HCT116 (cell line): ENCODE data around the gene IL18RAP. TPM values are rescaled to one million over a fixed set of nuclear protein-coding genes. Genes with fewer than 3 reads are reported as not detected.

Experiments
- ATAC-seq: fragments of 200-7000 bp; cut with Tn5 transposase; 2 replicates; pipeline ENCODE4 v1.9.1; 2020; ENCODE audit warnings: mild to moderate bottlenecking, moderate library complexity
- BruUV-seq: library from RNA; stranded (reverse); fragments of 400-500 nt; replicated peaks from 2 replicates; lab custom pipeline; 2021; lab: Mats Ljungman, UMichigan
- CTCF ChIA-PET: fragments of 300-600 bp; sonication (Branson Sonifier 250); formaldehyde crosslinking; loops from one replicate; lab custom pipeline; 2021; ENCODE audit warnings: antibody characterized with exemption; lab: Charles Lee
- POLR2A ChIA-PET: fragments of 300-600, 350-600 bp; sonication (Branson Sonifier 250); formaldehyde crosslinking; loops from one replicate; lab custom pipeline; 2021; ENCODE audit warnings: antibody characterized with exemption; lab: Charles Lee
- RAD21 ChIA-PET, 2 experiments: fragments of 300-600 bp; sonication (Branson Sonifier 250); formaldehyde crosslinking; loops; one replicate each; lab custom pipeline; 2023; ENCODE audit warnings: low total read pairs in 2 of 2; ENCODE audit not compliant: uncharacterized antibody in 2 of 2, unreplicated experiment in 2 of 2, low non-redundant PET in 1 of 2; lab: Charles Lee
- DNase-seq: peaks from one replicate; pipeline ENCODE4 v3.0.0-alpha.2; 2010; ENCODE audit warnings: low read depth, low spot score
- H2AFZ ChIP-seq: fragments of 200-600 bp; shearing (Covaris generic), sonication (generic); 2 replicates; pipeline ENCODE4 v1.6.1; 2017; ENCODE audit warnings: low read depth, mixed run types, mixed read lengths, antibody characterized with exemption, low read length; ENCODE audit not compliant: poor library complexity, severe bottlenecking
- H3K27ac ChIP-seq: 2 replicates; pipeline ENCODE4 v1.5.1; 2012; ENCODE audit warnings: low read depth, low read length
- H3K27me3 ChIP-seq: fragments of 200-600 bp; sonication (generic); 2 replicates; pipeline ENCODE4 v1.6.1; 2016; ENCODE audit warnings: mixed run types, low read length, mixed read lengths; ENCODE audit not compliant: insufficient read depth
- H3K36me3 ChIP-seq, 2 experiments: fragments of 200-500 bp in 1 of 2; fragments of 200-600 bp in 1 of 2; sonication (Bioruptor generic) in 1 of 2; sonication (generic) in 1 of 2; 2 replicates each; pipeline versions ENCODE4 v1.5.1 to v1.6.1; 2014 to 2016; ENCODE audit warnings: low read length in 2 of 2, inconsistent platforms in 1 of 2, mixed read lengths in 1 of 2, mixed run types in 1 of 2; ENCODE audit not compliant: insufficient read depth in 2 of 2, control insufficient read depth in 1 of 2
- H3K4me1 ChIP-seq, 2 experiments: fragments of 200-600 bp in 1 of 2; sonication (generic) in 1 of 2; 2 replicates each; pipeline versions ENCODE4 v1.5.1 to v1.6.1; 2012 to 2017; ENCODE audit warnings: low read length in 2 of 2, inconsistent platforms in 1 of 2, mild to moderate bottlenecking in 1 of 2, mixed read lengths in 1 of 2, mixed run types in 1 of 2, moderate library complexity in 1 of 2; ENCODE audit not compliant: insufficient read depth in 2 of 2, control insufficient read depth in 1 of 2
- H3K4me2 ChIP-seq: fragments of 200-600 bp; sonication (generic); 2 replicates; pipeline ENCODE4 v1.6.1; 2017; ENCODE audit warnings: mixed run types, low read length, mixed read lengths
- H3K4me3 ChIP-seq, 2 experiments: fragments of 200-600 bp in 1 of 2; sonication (generic) in 1 of 2; replicated peaks in 1 of 2; 2 replicates each; pipeline ENCODE4 v1.5.1; 2011 to 2016; ENCODE audit warnings: low read length in 2 of 2, control low read depth in 1 of 2, low read depth in 1 of 2, mild to moderate bottlenecking in 1 of 2, mixed read lengths in 1 of 2, mixed run types in 1 of 2
- H3K79me2 ChIP-seq: fragments of 200-600 bp; sonication (generic); 2 replicates; pipeline ENCODE4 v1.6.1; 2017; ENCODE audit warnings: mild to moderate bottlenecking, mixed run types, low read length, moderate library complexity, mixed read lengths; ENCODE audit not compliant: insufficient read depth
- H3K9ac ChIP-seq: fragments of 200-600 bp; sonication (generic); 2 replicates; pipeline ENCODE4 v1.6.1; 2016; ENCODE audit warnings: low read length, mixed read lengths
- H3K9me2 ChIP-seq: fragments of 200-600 bp; sonication (generic), shearing (Covaris generic); 2 replicates; pipeline ENCODE4 v1.6.1; 2017; ENCODE audit warnings: mixed run types, mild to moderate bottlenecking, moderate library complexity; ENCODE audit not compliant: insufficient read depth
- H3K9me3 ChIP-seq, 2 experiments: fragments of 200-500 bp in 1 of 2; fragments of 200-600 bp in 1 of 2; sonication (Bioruptor generic) in 1 of 2; sonication (generic) in 1 of 2; 2 replicates each; pipeline ENCODE4 v1.6.1; 2014 to 2017; ENCODE audit warnings: low read length in 2 of 2, mixed read lengths in 2 of 2, inconsistent platforms in 1 of 2, low read depth in 1 of 2, mild to moderate bottlenecking in 1 of 2, mixed run types in 1 of 2, moderate library complexity in 1 of 2; ENCODE audit not compliant: control insufficient read depth in 1 of 2, insufficient read depth in 1 of 2
- H4K20me1 ChIP-seq: fragments of 200-600 bp; sonication (generic), shearing (Covaris generic); 2 replicates; pipeline ENCODE4 v1.6.1; 2017; ENCODE audit warnings: mixed run types, mild to moderate bottlenecking, moderate library complexity; ENCODE audit not compliant: insufficient read depth
- CBX3 ChIP-seq: IDR thresholded peaks from 2 replicates; pipeline ENCODE4 v1.6.1; 2012; ENCODE audit warnings: low read depth
- CEBPB ChIP-seq: IDR thresholded peaks from 2 replicates; pipeline ENCODE4 v1.6.1; 2012; ENCODE audit warnings: low read depth
- EGR1 ChIP-seq: IDR thresholded peaks from 2 replicates; pipeline ENCODE4 v1.6.1; 2012; ENCODE audit warnings: low read depth
- ELF1 ChIP-seq: IDR thresholded peaks from 2 replicates; pipeline ENCODE4 v1.6.1; 2012; ENCODE audit warnings: low read depth, borderline replicate concordance
- EZH2 ChIP-seq: fragments of 200-600 bp; sonication (generic); IDR thresholded peaks from 2 replicates; pipeline ENCODE4 v1.6.1; 2017; ENCODE audit warnings: antibody characterized with exemption, mixed run types
- FOSL1 ChIP-seq: IDR thresholded peaks from 2 replicates; pipeline ENCODE4 v1.6.1; 2012; ENCODE audit warnings: low read depth
- JUND ChIP-seq: IDR thresholded peaks from 2 replicates; pipeline ENCODE4 v1.6.1; 2012
- POLR2AphosphoS5 ChIP-seq: IDR thresholded peaks from 2 replicates; pipeline ENCODE4 v1.6.1; 2011; ENCODE audit warnings: mild to moderate bottlenecking, low read depth, low read length, moderate library complexity
- SIN3A ChIP-seq: IDR thresholded peaks from 2 replicates; pipeline ENCODE4 v1.6.1; 2012; ENCODE audit warnings: low read depth
- SP1 ChIP-seq: IDR thresholded peaks from 2 replicates; pipeline ENCODE4 v1.6.1; 2012; ENCODE audit warnings: low read depth
- TCF7L2 ChIP-seq: IDR thresholded peaks from 2 replicates; pipeline ENCODE4 v1.7.0; 2011; ENCODE audit warnings: borderline replicate concordance, inconsistent platforms; ENCODE audit not compliant: insufficient read depth, insufficient read length; ENCODE audit errors: extremely low read depth
- intact Hi-C: fragments of 100-400 bp; cut with micrococcal nuclease; formaldehyde crosslinking; loops from 2 replicates; pipeline ENCODE4 v1.10.0; 2022
- total RNA-seq: library from RNA; stranded (reverse); gene quantifications from one replicate; pipeline ENCODE4 v1.2.1, GENCODE V29; 2021; ENCODE audit not compliant: unreplicated experiment
- TF ChIP-seq, protein P1 (sequence below): IDR thresholded peaks from 2 replicates; pipeline ENCODE4 v1.6.1; 2012; ENCODE audit warnings: low read depth
- TF ChIP-seq, protein P2 (sequence below): IDR thresholded peaks from 2 replicates; pipeline ENCODE4 v1.6.1; 2011; ENCODE audit warnings: mild to moderate bottlenecking, low read length, moderate library complexity; ENCODE audit not compliant: insufficient replicate concordance; ENCODE audit errors: extremely low read depth
- TF ChIP-seq, protein P3 (sequence below): IDR thresholded peaks from 2 replicates; pipeline ENCODE4 v1.6.1; 2012

IL18RAP gene
- total RNA-seq, 1 experiment from 2014 or later: not detected

DNA sequence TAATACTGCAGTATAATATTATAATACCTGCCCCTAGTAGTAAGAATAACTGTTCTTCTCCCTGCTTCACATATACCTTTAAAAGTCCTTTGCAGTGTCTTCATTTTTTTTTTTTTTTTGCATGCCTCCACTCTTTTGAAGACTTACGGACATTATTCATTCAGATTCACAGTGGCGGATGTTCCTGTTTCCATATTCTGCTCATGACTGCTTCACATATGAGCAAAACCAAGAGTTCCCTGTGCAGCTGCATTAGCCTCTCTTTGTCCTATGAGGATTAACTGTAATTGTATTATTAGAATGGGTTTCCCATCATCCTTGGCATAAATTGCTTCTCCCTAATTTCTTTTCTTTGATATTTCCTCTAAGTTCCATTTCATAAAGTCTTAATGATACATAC is 12.8 kb downstream of the IL18RAP start (continued):
- TF ChIP-seq EZH2 (no peak), TCF7L2 (no peak), SIN3A (no peak), EGR1 (no peak), FOSL1 (no peak), POLR2AphosphoS5 (no peak), SP1 (no peak), CBX3 (no peak)

DNA sequence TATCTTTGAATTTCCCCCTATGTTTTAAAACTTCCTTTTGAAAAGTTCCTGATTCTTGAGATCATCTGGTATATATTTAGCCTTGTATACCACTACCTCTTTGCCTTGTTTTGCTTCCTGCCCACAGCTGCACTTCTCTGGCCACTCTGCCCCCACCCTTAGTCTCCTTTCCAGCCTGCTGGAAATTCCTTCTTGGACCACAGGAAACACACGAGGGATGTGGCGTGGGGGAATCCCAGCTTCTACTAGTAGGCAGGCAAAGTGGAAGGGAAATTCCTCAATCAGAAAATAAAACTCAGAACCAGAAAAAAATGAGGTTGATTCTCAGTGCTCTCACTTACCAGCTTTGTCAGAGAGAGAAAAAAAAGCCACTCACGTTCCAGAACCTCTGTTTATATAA is 13.4 kb downstream of the IL18RAP start:
- H3K4me1 ChIP-seq: no peaks in the 10 kb centered on the region
- no peaks in the 10 kb centered on the region for H3K36me3 ChIP-seq
- H4K20me1 ChIP-seq: no peaks in the 10 kb centered on the region
- no peak for DNase-seq
- H2AFZ ChIP-seq: no peak overlapping the region
- TF ChIP-seq CEBPB: no peak
- POLR2A ChIA-PET: no interaction called here
- H3K79me2 ChIP-seq: no peaks in the 10 kb centered on the region
- H3K4me3 ChIP-seq: no peak overlapping the region
- no peak for ATAC-seq
- H3K9me2 ChIP-seq: no peaks in the 10 kb centered on the region
- RAD21 ChIA-PET: no interaction called here
- intact Hi-C loops: no loop called here
- H3K9ac ChIP-seq: no peak overlapping the region
- H3K9me3 ChIP-seq: no peaks in the 10 kb centered on the region
- no peaks in the 10 kb centered on the region for H3K27me3 ChIP-seq
- no peak overlapping the region for H3K4me2 ChIP-seq
- BruUV-seq: no TSS peak
- H3K27ac ChIP-seq: no peak overlapping the region
- CTCF ChIA-PET: no interaction called here

DNA sequence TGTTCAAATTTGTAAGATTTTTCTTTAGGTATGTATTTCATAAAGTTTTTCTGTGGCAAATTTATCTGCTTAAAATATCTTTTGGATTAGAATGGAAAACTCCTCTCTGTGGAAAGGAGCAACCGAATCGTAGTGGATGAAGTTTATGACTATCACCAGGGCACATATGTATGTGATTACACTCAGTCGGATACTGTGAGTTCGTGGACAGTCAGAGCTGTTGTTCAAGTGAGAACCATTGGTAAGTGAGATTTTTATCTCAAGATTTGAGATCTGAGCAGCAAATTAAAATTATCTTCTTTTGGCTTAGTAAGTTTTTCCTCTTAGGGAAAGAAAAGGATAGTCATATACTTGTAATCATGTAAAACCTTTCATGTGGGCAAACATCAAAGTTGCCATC is 14.2 kb downstream of the IL18RAP start:
- DNase-seq (no peak), ATAC-seq (no peak)
- no peaks in the 10 kb centered on the region for H4K20me1 ChIP-seq
- no peak overlapping the region for H2AFZ ChIP-seq
- intact Hi-C loops: no loop called here
- H3K4me1 ChIP-seq: no peaks in the 10 kb centered on the region
- H3K27ac ChIP-seq: no peak overlapping the region
- H3K4me2 ChIP-seq: no peak overlapping the region
- H3K4me3 ChIP-seq: no peak overlapping the region
- ChIA-PET CTCF (no interaction called here), POLR2A (no interaction called here), RAD21 (no interaction called here)
- no peaks in the 10 kb centered on the region for H3K79me2 ChIP-seq
- H3K27me3 ChIP-seq: no peaks in the 10 kb centered on the region
- H3K9ac ChIP-seq: no peak overlapping the region
- no peaks in the 10 kb centered on the region for H3K9me2 ChIP-seq
- H3K36me3 ChIP-seq: no peaks in the 10 kb centered on the region
- no peaks in the 10 kb centered on the region for H3K9me3 ChIP-seq
- BruUV-seq: no TSS peak
- TF ChIP-seq CEBPB (no peak), ELF1 (no peak), JUND (no peak), EGR1 (no peak), TCF7L2 (no peak)
- TF ChIP-seq, protein P1, sequence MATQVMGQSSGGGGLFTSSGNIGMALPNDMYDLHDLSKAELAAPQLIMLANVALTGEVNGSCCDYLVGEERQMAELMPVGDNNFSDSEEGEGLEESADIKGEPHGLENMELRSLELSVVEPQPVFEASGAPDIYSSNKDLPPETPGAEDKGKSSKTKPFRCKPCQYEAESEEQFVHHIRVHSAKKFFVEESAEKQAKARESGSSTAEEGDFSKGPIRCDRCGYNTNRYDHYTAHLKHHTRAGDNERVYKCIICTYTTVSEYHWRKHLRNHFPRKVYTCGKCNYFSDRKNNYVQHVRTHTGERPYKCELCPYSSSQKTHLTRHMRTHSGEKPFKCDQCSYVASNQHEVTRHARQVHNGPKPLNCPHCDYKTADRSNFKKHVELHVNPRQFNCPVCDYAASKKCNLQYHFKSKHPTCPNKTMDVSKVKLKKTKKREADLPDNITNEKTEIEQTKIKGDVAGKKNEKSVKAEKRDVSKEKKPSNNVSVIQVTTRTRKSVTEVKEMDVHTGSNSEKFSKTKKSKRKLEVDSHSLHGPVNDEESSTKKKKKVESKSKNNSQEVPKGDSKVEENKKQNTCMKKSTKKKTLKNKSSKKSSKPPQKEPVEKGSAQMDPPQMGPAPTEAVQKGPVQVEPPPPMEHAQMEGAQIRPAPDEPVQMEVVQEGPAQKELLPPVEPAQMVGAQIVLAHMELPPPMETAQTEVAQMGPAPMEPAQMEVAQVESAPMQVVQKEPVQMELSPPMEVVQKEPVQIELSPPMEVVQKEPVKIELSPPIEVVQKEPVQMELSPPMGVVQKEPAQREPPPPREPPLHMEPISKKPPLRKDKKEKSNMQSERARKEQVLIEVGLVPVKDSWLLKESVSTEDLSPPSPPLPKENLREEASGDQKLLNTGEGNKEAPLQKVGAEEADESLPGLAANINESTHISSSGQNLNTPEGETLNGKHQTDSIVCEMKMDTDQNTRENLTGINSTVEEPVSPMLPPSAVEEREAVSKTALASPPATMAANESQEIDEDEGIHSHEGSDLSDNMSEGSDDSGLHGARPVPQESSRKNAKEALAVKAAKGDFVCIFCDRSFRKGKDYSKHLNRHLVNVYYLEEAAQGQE: no peak
- TF ChIP-seq, protein P2, sequence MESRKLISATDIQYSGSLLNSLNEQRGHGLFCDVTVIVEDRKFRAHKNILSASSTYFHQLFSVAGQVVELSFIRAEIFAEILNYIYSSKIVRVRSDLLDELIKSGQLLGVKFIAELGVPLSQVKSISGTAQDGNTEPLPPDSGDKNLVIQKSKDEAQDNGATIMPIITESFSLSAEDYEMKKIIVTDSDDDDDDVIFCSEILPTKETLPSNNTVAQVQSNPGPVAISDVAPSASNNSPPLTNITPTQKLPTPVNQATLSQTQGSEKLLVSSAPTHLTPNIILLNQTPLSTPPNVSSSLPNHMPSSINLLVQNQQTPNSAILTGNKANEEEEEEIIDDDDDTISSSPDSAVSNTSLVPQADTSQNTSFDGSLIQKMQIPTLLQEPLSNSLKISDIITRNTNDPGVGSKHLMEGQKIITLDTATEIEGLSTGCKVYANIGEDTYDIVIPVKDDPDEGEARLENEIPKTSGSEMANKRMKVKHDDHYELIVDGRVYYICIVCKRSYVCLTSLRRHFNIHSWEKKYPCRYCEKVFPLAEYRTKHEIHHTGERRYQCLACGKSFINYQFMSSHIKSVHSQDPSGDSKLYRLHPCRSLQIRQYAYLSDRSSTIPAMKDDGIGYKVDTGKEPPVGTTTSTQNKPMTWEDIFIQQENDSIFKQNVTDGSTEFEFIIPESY: no peak
- TF ChIP-seq, protein P3, sequence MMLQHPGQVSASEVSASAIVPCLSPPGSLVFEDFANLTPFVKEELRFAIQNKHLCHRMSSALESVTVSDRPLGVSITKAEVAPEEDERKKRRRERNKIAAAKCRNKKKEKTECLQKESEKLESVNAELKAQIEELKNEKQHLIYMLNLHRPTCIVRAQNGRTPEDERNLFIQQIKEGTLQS: no peak
